ENCODE measurements around the gene MRPS23.
A peak's percentile ranks its signal among the peaks of the same experiment; 100 is the strongest.
"Not testable (repeated sequence)": the region's sequence is repeated elsewhere in the genome, so short reads cannot be mapped to it uniquely, and the experiment has no call there.

The MRPS23 gene

GRCh38 chr17:57855391-57856035, 5.7 kb upstream of the MRPS23 start:
- TF ChIP-seq CTCF (IDR thresholded peaks at IDR 0.05; ENCODE audit: low read depth, low read length), result no peak
- H3K4me3 ChIP-seq (ENCODE audit: low read depth, low read length), result no peak overlapping the region

GRCh38 chr17:57853695-57854094, 3.9 kb upstream of the MRPS23 start:
- no peak for TF ChIP-seq CTCF (IDR thresholded peaks at IDR 0.05; ENCODE audit: low read depth, low read length)
- H3K4me3 ChIP-seq (ENCODE audit: low read depth, low read length), result no peak overlapping the region

GRCh38 chr17:57852955-57853328, 3.1 kb upstream of the MRPS23 start:
- no peak overlapping the region for H3K4me3 ChIP-seq (ENCODE audit: low read depth, low read length)
- no peak for TF ChIP-seq CTCF (IDR thresholded peaks at IDR 0.05; ENCODE audit: low read depth, low read length)

GRCh38 chr17:57852092-57852954, 2.5 kb upstream of the MRPS23 start:
- TF ChIP-seq CTCF (IDR thresholded peaks at IDR 0.05; ENCODE audit: low read depth, low read length), result no peak
- no peak overlapping the region for H3K4me3 ChIP-seq (ENCODE audit: low read depth, low read length)

GRCh38 chr17:57849163-57849873, 526 bp downstream of the MRPS23 start:
- no peak for TF ChIP-seq CTCF (IDR thresholded peaks at IDR 0.05; ENCODE audit: low read depth, low read length)
- H3K4me3 ChIP-seq (ENCODE audit: low read depth, low read length), result peak overlapping the region; percentile 81

- H3K4me3 ChIP-seq (ENCODE audit: low read depth, low read length), result not testable (repeated sequence)
These were observed 3.5 kb downstream of the MRPS23 start for GRCh38 chr17:57846056-57846945.

- H3K4me3 ChIP-seq (ENCODE audit: low read depth, low read length), result no peak overlapping the region
These were observed 7.6 kb downstream of the MRPS23 start for GRCh38 chr17:57842280-57842679.

More at GRCh38 chr17:57842280-57842679, 7.6 kb downstream of the MRPS23 start:
- no peak for TF ChIP-seq CTCF (IDR thresholded peaks at IDR 0.05; ENCODE audit: low read depth, low read length)

All from WI38 (cell line).